GM21515 (cell line): ENCODE results near the gene SLC29A1.
A peak's percentile ranks its signal among the peaks of the same experiment; 100 is the strongest.

Experiments used
- ATAC-seq: cut with Tn5 transposase; IDR thresholded peaks from one replicate; pipeline ENCODE4 v1.9.1; 2021; ENCODE audit not compliant: unreplicated experiment

Gene SLC29A1

DNA sequence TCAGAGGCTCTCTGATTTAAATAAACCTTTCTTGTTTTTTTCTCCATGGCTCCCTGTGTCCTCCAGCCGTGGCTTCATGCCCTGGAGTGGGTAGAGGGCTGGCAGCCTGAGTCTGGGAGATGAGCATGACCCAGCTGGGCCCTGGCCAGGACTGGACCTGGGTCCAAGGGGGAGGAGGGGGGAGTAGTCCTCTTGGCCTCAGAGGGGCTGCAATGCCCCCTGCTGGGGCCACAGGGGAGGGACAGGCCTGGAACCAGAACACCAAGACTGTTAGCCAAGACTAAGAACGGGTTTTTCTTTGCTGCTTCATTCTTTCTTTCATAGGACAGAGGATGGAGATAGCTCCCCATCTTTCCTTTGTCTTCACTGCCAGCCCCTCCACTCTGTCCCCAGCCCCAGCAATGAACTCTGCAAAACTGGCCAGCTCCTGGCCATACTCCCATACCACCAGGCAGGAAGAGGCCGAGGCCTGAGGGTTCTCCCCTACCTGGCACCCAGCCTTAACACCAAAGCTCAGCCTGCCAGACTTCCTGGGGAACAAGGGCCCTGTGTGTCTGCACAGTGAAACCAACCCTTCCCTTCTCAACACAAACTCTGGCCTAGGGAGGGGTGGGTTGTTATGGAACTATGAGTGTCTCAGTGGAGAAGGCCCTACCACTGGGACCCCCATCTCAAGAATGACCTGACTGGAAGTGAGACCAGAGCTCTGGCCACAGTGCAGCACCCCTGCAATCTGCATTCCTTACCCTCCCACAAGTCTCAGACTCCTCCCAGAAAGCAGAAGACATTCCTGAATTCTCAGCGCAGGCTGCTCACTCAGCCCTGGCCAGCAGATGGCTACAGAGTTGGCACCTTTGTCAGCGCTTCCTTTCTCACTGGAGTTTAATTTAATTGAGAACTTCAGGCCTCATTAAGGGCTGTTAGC, 11.0 kb downstream of the SLC29A1 start:
- no peak for ATAC-seq

- ATAC-seq, result no peak
Measured at GRCh38 chr6:44235269-44235668, 11.9 kb downstream of the SLC29A1 start.

DNA sequence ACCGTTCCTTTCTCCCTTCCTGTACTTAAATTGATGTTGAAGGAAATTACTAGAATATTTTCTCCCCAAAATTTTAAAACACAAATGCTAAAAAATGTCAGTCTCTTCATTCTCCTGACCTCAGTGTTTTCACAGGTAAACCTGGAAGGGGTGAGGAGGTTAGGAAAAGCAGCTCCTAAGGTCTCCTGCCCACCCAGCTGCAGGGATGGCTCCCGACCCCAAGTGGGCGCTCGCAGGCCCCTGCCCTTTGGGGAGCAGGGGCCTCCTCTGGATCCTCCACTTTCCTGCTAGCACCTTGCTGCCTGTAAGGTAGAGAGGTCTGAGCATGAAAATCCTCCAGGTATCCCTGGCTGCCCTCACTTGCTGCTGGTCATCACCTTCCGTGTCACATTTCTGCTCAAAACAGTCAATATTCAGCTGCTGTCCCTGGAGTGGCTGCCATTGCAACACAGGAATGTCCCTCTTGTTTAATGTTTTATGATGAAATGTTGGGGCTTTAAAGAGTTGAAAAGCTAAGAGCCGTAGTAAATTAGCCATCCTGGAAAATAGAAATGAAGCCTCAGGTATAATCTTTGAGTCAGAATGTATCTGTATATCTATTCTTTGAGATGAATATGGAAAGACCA, 12.6 kb downstream of the SLC29A1 start:
- ATAC-seq, result no peak

DNA sequence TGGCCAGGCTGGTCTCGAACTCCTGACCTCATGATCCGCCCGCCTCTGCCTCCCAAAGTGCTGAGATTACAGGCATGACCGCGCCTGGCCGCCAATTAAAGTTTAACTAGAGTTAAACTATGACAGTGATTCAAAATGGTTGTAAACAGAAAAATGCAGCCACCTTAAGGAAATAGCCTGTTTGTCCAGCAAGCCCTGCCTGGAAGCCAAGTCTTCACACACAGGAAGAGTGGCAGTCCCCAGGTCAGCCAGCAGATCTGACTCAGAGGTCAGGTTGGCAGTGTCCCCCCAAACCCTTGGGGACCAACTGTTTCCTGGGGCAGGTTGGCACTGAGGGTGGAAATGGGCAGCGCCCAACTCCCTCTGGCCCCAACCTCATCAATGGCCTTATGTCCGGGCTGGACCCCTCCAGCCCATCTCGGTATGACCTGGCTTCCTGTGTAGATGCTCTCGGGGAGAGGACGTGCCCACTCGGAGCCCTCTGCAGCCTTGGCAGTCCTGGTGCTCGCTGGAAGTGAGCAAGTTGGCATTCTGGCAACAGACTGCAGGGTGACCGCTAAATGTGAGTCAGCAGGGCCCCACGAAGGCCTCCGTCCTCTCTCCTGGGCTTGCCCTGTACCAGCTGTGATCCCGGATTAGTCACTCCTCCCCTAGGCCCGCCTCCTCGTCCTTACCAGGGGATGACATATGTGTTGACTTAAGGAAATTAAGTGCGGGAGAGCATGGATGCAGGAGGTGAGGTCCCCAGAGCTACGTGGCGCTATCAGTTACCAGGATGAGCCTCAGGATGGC, 13.8 kb downstream of the SLC29A1 start:
- ATAC-seq, result peak; percentile 41

- ATAC-seq, result peak; percentile 80
Measured at GRCh38 chr6:44237813-44238433, 14.5 kb downstream of the SLC29A1 start.

DNA sequence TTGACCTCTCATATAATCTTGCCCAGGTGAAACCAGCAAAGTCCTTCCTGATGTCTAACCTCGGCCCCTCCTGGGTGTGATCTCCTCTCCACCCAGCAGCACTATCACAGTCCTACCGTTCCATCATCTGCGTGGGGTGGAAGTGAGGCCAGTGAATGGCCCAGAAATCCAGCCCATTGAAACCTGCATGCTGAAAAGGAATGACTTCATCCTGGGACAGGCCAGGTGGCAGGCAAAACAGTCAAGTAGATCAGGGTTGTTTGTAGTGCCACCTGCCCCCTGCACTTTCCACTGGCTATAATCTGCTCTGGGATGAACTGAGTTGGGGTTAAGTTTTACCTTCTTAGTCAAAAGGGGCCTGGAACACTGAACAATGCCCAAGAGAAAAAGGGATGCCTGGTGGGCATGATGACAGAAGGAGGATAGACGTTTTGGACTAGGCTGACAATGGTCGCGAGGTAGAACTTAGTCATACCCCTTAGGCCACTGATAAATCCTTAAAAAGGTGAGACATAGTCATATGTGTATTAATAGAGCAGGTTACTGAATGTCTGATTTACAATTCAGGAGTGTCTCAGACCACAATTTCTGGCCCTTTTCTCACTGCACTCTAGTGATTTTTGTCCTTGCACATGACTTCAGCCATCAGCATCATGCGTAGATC, 15.4 kb downstream of the SLC29A1 start:
- no peak for ATAC-seq

DNA sequence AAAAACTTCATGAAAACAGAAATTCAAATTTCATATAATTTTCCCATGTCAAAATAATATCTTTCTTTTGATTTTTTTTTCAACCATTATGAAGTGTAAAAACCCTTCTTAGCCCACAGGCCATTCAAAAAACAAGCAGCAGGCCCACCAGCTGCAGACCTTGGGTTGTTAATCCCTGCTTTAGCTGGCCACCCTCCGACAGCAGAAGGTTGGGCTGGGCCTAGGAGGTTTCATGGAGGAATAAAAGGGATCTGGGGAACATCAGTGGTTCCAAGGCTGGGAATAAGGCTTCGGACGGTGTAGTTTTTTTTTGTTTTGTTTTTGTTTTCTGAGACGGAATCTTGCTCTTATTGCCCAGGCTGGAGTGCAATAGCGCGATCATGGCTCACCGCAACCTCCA, 19.9 kb downstream of the SLC29A1 start:
- ATAC-seq, result no peak

DNA sequence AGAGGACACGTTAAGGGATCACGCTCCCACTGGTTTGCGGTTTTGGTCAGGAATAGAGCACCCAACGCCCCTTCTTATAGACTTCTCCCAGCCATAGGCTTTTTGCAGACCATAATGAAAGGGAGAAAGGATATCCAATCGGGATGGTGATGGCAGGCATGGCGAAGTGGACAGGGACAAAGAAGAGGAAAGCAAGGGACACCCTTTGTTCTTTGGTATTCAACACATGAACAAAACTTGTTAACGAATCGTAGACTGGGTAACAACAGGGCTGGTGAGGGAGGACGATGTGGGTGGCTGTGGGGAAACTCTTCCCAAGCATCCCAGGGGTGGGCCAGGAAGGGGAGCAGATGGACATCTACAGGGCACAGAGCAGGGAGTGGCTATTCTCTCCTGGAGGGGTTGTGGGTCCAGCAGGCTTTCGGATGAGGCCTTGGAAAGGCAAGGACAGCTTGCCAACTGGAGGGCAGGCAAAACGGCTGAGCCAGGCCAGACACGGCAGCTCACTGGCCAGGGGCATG, 22.1 kb downstream of the SLC29A1 start:
- no peak for ATAC-seq

GRCh38 chr6:44245912-44246662, 22.7 kb downstream of the SLC29A1 start:
- ATAC-seq, result peak; percentile 44

DNA sequence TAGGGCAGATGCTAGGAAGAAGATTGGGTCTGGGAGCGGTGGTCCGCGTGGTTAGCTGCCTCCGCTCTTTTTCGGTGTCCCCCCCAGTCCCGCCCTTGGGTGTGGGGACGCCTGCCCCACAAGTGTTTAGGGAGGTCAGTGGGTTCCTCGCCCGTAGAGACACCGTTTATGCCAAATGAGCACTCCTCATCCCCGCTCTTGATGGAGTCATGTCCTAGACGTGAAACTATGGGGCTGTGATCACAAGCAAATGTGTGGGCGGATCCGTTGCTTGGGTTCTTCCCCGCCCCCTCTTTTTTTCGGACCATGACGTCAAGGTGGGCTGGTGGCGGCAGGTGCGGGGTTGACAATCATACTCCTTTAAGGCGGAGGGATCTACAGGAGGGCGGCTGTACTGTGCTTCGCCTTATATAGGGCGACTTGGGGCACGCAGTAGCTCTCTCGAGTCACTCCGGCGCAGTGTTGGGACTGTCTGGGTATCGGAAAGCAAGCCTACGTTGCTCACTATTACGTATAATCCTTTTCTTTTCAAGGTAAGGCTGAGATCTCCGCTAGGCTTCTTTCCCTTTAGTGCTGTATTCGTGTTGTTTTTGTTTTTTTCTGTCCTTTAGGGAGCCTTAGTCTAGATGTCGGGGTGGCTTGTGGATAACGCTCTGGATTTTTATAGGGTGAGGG, 23.4 kb downstream of the SLC29A1 start, which contains the start of gene HSP90AB1:
Gene HSP90AB1, plus strand, starts transcription at position 439 of the 675 bp plus-strand sequence. CDS start 1,529 bp downstream, outside the sequence.
- peak; percentile 65 for ATAC-seq

DNA sequence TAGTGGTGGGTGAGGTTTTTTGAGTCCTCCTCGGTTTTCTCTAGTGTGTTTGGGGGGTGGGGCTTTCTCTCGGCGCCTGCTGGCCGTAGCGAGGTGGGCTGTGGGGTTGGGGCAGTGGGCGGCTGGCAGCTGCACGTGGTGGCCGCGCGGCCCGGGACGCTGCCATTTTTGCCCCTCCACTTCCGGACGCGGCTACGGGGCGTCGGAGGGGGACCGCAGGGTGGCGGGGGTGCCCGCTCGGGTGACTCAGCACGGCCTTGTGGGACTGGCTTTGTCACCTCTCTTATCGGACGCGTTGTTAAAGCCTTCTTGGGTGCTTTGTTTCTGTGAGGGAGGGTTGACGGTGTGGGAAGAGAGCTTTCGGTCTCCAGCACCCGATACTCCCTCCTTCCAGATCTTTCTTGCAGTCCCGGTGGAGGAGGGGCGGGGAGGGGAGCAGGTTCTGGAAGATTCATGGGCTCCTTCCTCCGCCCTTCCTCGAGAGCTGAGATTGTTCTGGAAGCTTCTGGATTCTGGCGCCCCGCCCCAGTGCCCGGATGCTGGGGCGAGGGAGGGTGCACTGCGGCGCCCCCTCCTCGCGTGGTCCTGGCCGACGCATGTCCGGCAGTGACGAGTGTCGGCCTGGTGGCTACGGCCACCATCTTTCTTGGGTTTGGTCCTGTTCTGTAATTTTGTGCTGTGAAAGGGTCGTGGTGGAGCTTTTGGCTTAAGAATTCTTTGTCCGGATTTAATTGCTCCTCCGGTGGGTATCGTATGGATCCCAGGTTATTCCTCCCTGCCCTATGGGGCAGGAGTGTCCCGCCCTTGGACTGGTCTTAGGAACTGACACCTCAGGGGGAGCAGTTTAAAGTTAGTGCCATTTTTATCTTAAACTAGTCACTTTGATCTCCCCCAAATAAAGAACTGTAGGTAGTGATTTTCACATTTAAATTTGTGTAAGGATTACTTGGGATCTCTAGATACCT, 24.2 kb downstream of the SLC29A1 start:
- peak; percentile 30 for ATAC-seq

DNA sequence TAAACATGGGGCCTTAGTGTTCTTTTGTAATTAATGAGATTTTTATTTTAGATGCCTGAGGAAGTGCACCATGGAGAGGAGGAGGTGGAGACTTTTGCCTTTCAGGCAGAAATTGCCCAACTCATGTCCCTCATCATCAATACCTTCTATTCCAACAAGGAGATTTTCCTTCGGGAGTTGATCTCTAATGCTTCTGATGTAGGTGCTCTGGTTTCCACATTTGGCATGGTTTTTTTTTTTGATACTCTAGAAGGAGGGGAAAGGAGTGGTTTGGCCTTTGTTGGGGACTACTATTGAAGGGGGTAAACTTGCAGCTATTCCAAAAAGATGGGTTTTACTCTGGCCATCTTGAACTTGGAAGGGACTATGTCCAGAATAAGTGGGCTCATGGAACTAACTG, 25.2 kb downstream of the SLC29A1 start:
- ATAC-seq, result no peak

GRCh38 chr6:44249082-44249748, 25.8 kb downstream of the SLC29A1 start:
- no peak for ATAC-seq

DNA sequence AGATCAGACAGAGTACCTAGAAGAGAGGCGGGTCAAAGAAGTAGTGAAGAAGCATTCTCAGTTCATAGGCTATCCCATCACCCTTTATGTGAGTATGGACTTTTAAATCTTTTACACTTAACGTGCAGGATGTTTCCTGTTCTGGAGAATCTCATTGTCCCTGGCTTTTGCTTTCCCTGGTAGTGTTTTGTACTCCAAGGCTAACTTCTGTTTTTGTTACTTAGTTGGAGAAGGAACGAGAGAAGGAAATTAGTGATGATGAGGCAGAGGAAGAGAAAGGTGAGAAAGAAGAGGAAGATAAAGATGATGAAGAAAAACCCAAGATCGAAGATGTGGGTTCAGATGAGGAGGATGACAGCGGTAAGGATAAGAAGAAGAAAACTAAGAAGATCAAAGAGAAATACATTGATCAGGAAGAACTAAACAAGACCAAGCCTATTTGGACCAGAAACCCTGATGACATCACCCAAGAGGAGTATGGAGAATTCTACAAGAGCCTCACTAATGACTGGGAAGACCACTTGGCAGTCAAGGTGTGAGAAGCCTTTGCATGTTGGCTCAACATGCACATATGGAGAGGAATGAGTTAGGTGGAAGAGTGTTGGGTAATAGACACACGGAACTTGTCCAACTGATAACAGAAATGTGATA, 26.8 kb downstream of the SLC29A1 start:
- no peak for ATAC-seq

GRCh38 chr6:44250718-44251123, 27.3 kb downstream of the SLC29A1 start:
- no peak for ATAC-seq
